Uterus (tissue), 4 donors: ENCODE measurements around the gene VAX1. TPM values are rescaled to one million over a fixed set of nuclear protein-coding genes. Genes with fewer than 3 reads are reported as not detected.

Experiments used
- DNase-seq, 2 donors: peaks; one replicate each; pipeline ENCODE4 v3.0.0-alpha.2; 2019 to 2020
- H3K27ac ChIP-seq, 2 donors: fragments of 200-600 bp; sonication (generic); 1 replicate in 1 of 2; 2 replicates in 1 of 2; pipeline ENCODE4 v1.5.1; 2016 to 2018
- H3K27me3 ChIP-seq, 2 donors: fragments of 200-600 bp; sonication (generic); one replicate each; pipeline ENCODE4 v1.5.1; 2018 to 2019; ENCODE audit warnings: control low read depth in 1 of 2
- H3K36me3 ChIP-seq, 2 donors: fragments of 200-600 bp; sonication (generic); one replicate each; pipeline ENCODE4 v1.5.1; 2019; ENCODE audit warnings: control low read depth in 1 of 2
- H3K4me1 ChIP-seq, 2 donors: fragments of 200-600 bp; sonication (generic); one replicate each; pipeline ENCODE4 v1.5.1; 2018 to 2019; ENCODE audit warnings: control low read depth in 1 of 2
- H3K4me3 ChIP-seq, 2 donors: fragments of 200-600 bp; sonication (generic); 1 replicate in 1 of 2; 2 replicates in 1 of 2; pipeline ENCODE4 v1.5.1; 2018 to 2019; ENCODE audit warnings: mild to moderate bottlenecking in 1 of 2
- H3K9me3 ChIP-seq, 2 donors: fragments of 200-600 bp; sonication (generic); one replicate each; pipeline ENCODE4 v1.5.1; 2019; ENCODE audit warnings: control low read depth in 1 of 2
- POLR2A ChIP-seq, 2 donors: fragments of 450-650 bp; IDR thresholded peaks; one replicate each; pipeline ENCODE4 v1.6.1; 2016; ENCODE audit warnings: antibody characterized with exemption in 2 of 2, mild to moderate bottlenecking in 1 of 2, moderate library complexity in 1 of 2
- intact Hi-C: fragments of 100-400 bp; cut with DNase I; formaldehyde crosslinking; loops from one replicate; pipeline ENCODE4 v1.15.1; 2023; ENCODE audit warnings: low total_unique reads
- total RNA-seq, 4 donors: library from RNA; depleted of rRNA in 3 of 4; stranded (reverse); fragments of >200 nt in 3 of 4; gene quantifications; one replicate each; pipeline versions ENCODE4 v1.1.0 to v1.2.4, GENCODE V29; 2014 to 2023
- TF ChIP-seq, protein P1 (sequence below), 4 experiments: fragments of 200-600 bp in 2 of 4; fragments of 450-650 bp in 2 of 4; sonication (generic) in 2 of 4; IDR thresholded peaks; one replicate each; pipeline ENCODE4 v1.5.1; 2016 to 2019; ENCODE audit warnings: antibody characterized with exemption in 4 of 4, mild to moderate bottlenecking in 2 of 4, moderate library complexity in 1 of 4
- donor health status: DM: yes; HTN: yes; CAD: no.

Gene VAX1
- total RNA-seq, 4 donors from 2014 or later: not detected

DNA sequence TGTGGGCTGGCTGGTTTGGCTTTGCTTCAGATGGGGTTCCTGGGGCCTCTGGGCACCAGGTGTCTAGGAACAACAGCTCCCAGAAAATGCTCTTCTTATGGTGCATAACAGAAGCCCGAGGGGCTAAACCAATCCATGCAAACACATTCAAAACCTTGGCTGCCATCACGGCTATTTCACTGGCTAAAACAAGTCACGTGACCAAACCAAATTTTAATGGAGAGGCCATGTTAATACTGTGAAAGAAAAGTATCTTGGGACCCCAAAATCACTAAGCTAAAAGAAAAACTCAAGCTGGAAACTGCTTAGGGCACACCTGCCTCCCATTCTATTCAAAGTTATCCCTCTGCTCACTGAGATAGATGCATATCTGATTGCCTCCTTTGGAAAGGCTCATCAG is 40.1 kb upstream of the VAX1 start:
- Histone ChIP-seq H3K4me1 (no peaks in the 10 kb centered on the region), H3K9me3 (no peaks in the 10 kb centered on the region), H3K36me3 (no peaks in the 10 kb centered on the region), H3K27me3 (no peaks in the 10 kb centered on the region), H3K27ac (no peak overlapping the region), H3K4me3 (no peak overlapping the region)
- TF ChIP-seq, protein P1, sequence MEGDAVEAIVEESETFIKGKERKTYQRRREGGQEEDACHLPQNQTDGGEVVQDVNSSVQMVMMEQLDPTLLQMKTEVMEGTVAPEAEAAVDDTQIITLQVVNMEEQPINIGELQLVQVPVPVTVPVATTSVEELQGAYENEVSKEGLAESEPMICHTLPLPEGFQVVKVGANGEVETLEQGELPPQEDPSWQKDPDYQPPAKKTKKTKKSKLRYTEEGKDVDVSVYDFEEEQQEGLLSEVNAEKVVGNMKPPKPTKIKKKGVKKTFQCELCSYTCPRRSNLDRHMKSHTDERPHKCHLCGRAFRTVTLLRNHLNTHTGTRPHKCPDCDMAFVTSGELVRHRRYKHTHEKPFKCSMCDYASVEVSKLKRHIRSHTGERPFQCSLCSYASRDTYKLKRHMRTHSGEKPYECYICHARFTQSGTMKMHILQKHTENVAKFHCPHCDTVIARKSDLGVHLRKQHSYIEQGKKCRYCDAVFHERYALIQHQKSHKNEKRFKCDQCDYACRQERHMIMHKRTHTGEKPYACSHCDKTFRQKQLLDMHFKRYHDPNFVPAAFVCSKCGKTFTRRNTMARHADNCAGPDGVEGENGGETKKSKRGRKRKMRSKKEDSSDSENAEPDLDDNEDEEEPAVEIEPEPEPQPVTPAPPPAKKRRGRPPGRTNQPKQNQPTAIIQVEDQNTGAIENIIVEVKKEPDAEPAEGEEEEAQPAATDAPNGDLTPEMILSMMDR (IDR thresholded peaks at IDR 0.05): no peak
- no peak for TF ChIP-seq POLR2A (IDR thresholded peaks at IDR 0.05)
- DNase-seq: no peak
- intact Hi-C loops: loop anchor here (10.0 kb wide), 2 partner anchors 383 to 493 kb away; no protein-coding TSS in a partner anchor

- peak; percentile 72 to 73 for DNase-seq
- peaks cover 0 to 19% of the 10 kb centered on the region in 2 donors for H3K27me3 ChIP-seq
- no peak overlapping the region for H3K27ac ChIP-seq
- intact Hi-C loops: loop anchor here (10.0 kb wide), 2 partner anchors 381 to 491 kb away; no protein-coding TSS in a partner anchor
- no peaks in the 10 kb centered on the region for H3K4me1 ChIP-seq
- no peak for TF ChIP-seq POLR2A (IDR thresholded peaks at IDR 0.05)
- TF ChIP-seq, protein P1 (IDR thresholded peaks at IDR 0.05): peak; percentile 60 to 74 (median 68)
- H3K36me3 ChIP-seq: no peaks in the 10 kb centered on the region
- H3K9me3 ChIP-seq: no peaks in the 10 kb centered on the region
- H3K4me3 ChIP-seq: peak overlapping the region; percentile 26 to 38
Measured at GRCh38 chr10:117175901-117176534, 37.9 kb upstream of the VAX1 start.

GRCh38 chr10:117175215-117175900 is 37.3 kb upstream of the VAX1 start:
- Histone ChIP-seq H3K27me3 (peaks cover 0 to 24% of the 10 kb centered on the region in 2 donors), H3K36me3 (no peaks in the 10 kb centered on the region), H3K27ac (no peak overlapping the region), H3K4me3 (peak overlapping the region; percentile 26 to 38), H3K4me1 (no peaks in the 10 kb centered on the region), H3K9me3 (no peaks in the 10 kb centered on the region)
- no peak for DNase-seq
- TF ChIP-seq, protein P1 (IDR thresholded peaks at IDR 0.05): no peak
- no peak for TF ChIP-seq POLR2A (IDR thresholded peaks at IDR 0.05)
- intact Hi-C loops: loop anchor here (10.0 kb wide), 2 partner anchors 381 to 491 kb away; no protein-coding TSS in a partner anchor

DNA sequence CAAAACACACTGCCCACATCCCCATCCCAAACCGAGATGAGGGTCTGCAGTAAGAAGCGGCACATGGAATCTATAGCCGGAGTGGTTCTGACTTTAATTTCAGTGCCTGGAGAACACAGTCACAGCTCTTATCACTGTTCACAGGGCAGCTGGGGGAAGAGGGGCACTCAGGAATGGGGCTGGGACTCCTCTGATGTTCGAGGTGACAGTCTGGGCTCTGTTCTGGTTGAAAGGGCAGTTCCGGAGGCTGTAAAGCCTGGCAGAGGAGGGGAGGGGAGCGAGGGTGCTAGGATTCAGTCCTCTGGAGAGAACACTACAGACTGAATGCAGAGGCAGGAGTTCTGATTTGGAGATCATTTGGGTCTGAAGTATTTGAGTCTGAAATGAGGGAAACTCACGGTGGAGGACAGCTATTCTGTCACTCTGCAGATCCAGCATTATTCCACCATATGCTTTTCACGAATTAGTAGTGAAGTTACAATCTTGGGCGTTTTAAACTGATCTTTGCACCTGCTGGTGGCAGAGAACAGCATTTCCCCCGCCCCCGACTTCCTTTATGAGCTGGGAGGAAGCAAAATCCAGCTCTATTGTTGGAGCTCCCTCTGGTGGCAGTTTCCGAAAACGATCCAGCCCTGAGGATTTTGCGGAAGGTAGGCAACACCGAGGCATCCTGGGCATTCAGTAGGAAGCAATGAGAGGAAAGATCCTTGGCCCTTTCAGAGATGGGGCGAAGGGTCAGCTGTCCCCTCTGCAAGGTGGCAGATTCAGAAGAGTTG is 36.6 kb upstream of the VAX1 start:
- H3K9me3 ChIP-seq: no peaks in the 10 kb centered on the region
- H3K36me3 ChIP-seq: no peaks in the 10 kb centered on the region
- peak; percentile 57 to 66 for DNase-seq
- intact Hi-C loops: loop anchor here (10.0 kb wide), 2 partner anchors 380 to 490 kb away; no protein-coding TSS in a partner anchor
- no peaks in the 10 kb centered on the region for H3K4me1 ChIP-seq
- peak overlapping the region; percentile 26 to 38 for H3K4me3 ChIP-seq
- peaks cover 0 to 27% of the 10 kb centered on the region in 2 donors for H3K27me3 ChIP-seq
- no peak overlapping the region for H3K27ac ChIP-seq
- TF ChIP-seq, protein P1 (IDR thresholded peaks at IDR 0.05): peak; percentile 63 to 78 (median 72)
- no peak for TF ChIP-seq POLR2A (IDR thresholded peaks at IDR 0.05)
